Astrocyte (in vitro differentiated cells and primary cell): ENCODE measurements around the gene TTLL9.

Source experiments
- CTCF ChIP-seq: IDR thresholded peaks from 2 replicates; pipeline ENCODE4 v1.5.1; 2011; ENCODE audit warnings: low read depth, mild to moderate bottlenecking, inconsistent platforms, low read length, moderate library complexity; ENCODE audit not compliant: insufficient read depth
- EZH2 ChIP-seq: IDR thresholded peaks from 2 replicates; pipeline ENCODE4 v1.6.1; 2012; ENCODE audit warnings: mild to moderate bottlenecking, low read length, inconsistent platforms; ENCODE audit not compliant: insufficient read depth

- no peak for TF ChIP-seq CTCF
- no peak for TF ChIP-seq EZH2
These were observed 8.9 kb downstream of the TTLL9 start for GRCh38 chr20:31879143-31879987.
